Smooth muscle cell (in vitro differentiated cells): ENCODE measurements around the gene STK17A. TPM values are rescaled to one million over a fixed set of nuclear protein-coding genes. Genes with fewer than 3 reads are reported as not detected.
"Not testable (repeated sequence)": the region's sequence is repeated elsewhere in the genome, so short reads cannot be mapped to it uniquely, and the experiment has no call there.

Source experiments
- DNase-seq: peaks from one replicate; lab custom pipeline; 2025; ENCODE audit not compliant: unreplicated experiment; lab: John Stamatoyannopoulos, UW
- H2AFZ ChIP-seq: fragments of 200-600 bp; sonication (generic); 2 replicates; pipeline ENCODE4 v1.6.0; 2016; ENCODE audit warnings: antibody characterized with exemption, low read depth, mild to moderate bottlenecking
- H3F3A ChIP-seq: fragments of 200-600 bp; sonication (generic); 2 replicates; pipeline ENCODE4 v1.6.0; 2017; ENCODE audit warnings: antibody characterized with exemption, low read depth
- H3K27ac ChIP-seq: fragments of 200-600 bp; sonication (generic); 2 replicates; pipeline ENCODE4 v1.5.1; 2016; ENCODE audit warnings: low read depth, mild to moderate bottlenecking
- H3K27me3 ChIP-seq: fragments of 200-600 bp; sonication (generic); 2 replicates; pipeline ENCODE4 v1.6.1; 2016; ENCODE audit warnings: low read depth, mild to moderate bottlenecking
- H3K36me3 ChIP-seq: fragments of 200-600 bp; sonication (generic); 2 replicates; pipeline ENCODE4 v1.5.1; 2016; ENCODE audit warnings: low read depth
- H3K4me1 ChIP-seq: fragments of 200-600 bp; sonication (generic); 2 replicates; pipeline ENCODE4 v1.5.1; 2016; ENCODE audit warnings: low read depth
- H3K4me2 ChIP-seq: fragments of 200-600 bp; sonication (generic); 2 replicates; pipeline ENCODE4 v1.6.0; 2016; ENCODE audit warnings: mild to moderate bottlenecking
- H3K4me3 ChIP-seq: fragments of 200-600 bp; sonication (generic); 2 replicates; pipeline ENCODE4 v1.5.1; 2016; ENCODE audit warnings: mild to moderate bottlenecking
- H3K79me2 ChIP-seq: fragments of 200-600 bp; sonication (generic); 2 replicates; pipeline ENCODE4 v1.6.0; 2016; ENCODE audit warnings: low read depth, mild to moderate bottlenecking
- H3K9ac ChIP-seq: fragments of 200-600 bp; sonication (generic); 2 replicates; pipeline ENCODE4 v1.6.0; 2016; ENCODE audit warnings: low read depth
- H3K9me3 ChIP-seq: fragments of 200-600 bp; sonication (generic); replicated peaks from 2 replicates; pipeline ENCODE4 v1.5.1; 2016; ENCODE audit warnings: low read depth
- H4K20me1 ChIP-seq: fragments of 200-600 bp; sonication (generic); 2 replicates; pipeline ENCODE4 v1.6.0; 2016; ENCODE audit warnings: low read depth
- WGBS: methylation state at CpG from one replicate; pipeline ENCODE4 v1.1.7; 2016; ENCODE audit warnings: low lambda C conversion rate; 5-methylcytosine and 5-hydroxymethylcytosine counted together
- polyA plus RNA-seq: library from polyadenylated mRNA; unstranded; fragments of >200 nt; fragmentation: Nextera tagmentation; extraction: Ambion mirVana; gene quantifications from 2 replicates; pipeline ENCODE4 v1.2.1, GENCODE V29; 2016
- total RNA-seq: library from RNA; depleted of rRNA; stranded (reverse); fragments of >200 nt; gene quantifications from 2 replicates; pipeline ENCODE4 v1.2.3, GENCODE V29; 2014
- TF ChIP-seq, protein P1 (sequence below): fragments of 200-600 bp; sonication (generic); IDR thresholded peaks from 2 replicates; pipeline ENCODE4 v1.5.1; 2017; ENCODE audit warnings: borderline replicate concordance, mild to moderate bottlenecking, antibody characterized with exemption; ENCODE audit not compliant: insufficient read depth, poor library complexity, severe bottlenecking

The STK17A gene
- total and polyA plus RNA-seq, 2 experiments from 2014 or later = 21.0 to 28.2 TPM

DNA sequence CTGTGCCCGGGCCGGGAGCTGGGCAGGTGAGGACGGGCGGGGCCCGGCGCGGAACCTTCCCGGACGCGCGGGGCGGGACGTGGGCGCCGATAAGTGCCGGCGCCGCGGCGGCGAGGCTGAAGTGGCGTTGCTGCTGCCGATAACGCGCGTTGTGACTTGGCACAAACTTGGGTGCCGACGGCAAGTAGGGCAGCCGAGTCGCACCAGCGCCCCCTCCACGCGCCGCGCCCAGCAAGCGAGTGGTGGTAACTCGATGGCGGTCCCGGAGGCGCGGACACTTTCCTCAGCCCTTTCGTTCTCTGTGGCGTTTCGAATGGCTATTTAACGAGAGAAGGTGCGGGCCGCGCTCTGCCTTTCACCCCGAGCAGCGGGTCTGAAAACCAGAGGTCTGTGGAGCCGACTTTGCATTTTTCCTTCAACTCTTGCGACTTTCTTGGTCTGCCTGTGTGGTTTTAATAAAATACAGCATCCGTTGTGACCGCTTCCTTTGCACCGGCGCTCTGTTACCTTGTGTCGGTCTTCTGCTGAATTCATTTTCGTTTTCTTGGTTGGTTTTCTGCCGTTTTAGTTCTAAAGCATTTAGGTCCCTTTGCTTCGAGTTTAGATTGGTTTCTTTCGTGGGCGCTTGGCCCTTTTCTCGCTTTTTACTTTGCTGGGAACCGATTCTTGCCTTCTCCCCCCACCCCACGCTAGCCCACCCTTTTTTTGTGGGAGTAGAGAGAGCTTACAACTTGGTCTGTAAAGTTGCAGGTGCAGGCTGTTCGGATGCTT, 701 bp downstream of the STK17A start:
- H2AFZ ChIP-seq = peak overlapping the region; percentile 88
- no peaks in the 10 kb centered on the region for H3K36me3 ChIP-seq
- no peaks in the 10 kb centered on the region for H3F3A ChIP-seq
- peak overlapping the region; percentile 97 for H3K4me3 ChIP-seq
- H3K79me2 ChIP-seq = peaks cover 44% of the 10 kb centered on the region
- H4K20me1 ChIP-seq = peaks cover 52% of the 10 kb centered on the region
- WGBS = 2% methylated on average over 66 of the region's 66 CpGs
- H3K4me1 ChIP-seq = peaks cover 9% of the 10 kb centered on the region
- H3K27ac ChIP-seq = peak overlapping the region; percentile 76
- peak overlapping the region; percentile 95 for H3K4me2 ChIP-seq
- peak; percentile 45 for DNase-seq
- TF ChIP-seq, protein P1, sequence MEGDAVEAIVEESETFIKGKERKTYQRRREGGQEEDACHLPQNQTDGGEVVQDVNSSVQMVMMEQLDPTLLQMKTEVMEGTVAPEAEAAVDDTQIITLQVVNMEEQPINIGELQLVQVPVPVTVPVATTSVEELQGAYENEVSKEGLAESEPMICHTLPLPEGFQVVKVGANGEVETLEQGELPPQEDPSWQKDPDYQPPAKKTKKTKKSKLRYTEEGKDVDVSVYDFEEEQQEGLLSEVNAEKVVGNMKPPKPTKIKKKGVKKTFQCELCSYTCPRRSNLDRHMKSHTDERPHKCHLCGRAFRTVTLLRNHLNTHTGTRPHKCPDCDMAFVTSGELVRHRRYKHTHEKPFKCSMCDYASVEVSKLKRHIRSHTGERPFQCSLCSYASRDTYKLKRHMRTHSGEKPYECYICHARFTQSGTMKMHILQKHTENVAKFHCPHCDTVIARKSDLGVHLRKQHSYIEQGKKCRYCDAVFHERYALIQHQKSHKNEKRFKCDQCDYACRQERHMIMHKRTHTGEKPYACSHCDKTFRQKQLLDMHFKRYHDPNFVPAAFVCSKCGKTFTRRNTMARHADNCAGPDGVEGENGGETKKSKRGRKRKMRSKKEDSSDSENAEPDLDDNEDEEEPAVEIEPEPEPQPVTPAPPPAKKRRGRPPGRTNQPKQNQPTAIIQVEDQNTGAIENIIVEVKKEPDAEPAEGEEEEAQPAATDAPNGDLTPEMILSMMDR = peak; percentile 5
- no peaks in the 10 kb centered on the region for H3K27me3 ChIP-seq
- no peaks in the 10 kb centered on the region for H3K9me3 ChIP-seq
- peak overlapping the region; percentile 87 for H3K9ac ChIP-seq

DNA sequence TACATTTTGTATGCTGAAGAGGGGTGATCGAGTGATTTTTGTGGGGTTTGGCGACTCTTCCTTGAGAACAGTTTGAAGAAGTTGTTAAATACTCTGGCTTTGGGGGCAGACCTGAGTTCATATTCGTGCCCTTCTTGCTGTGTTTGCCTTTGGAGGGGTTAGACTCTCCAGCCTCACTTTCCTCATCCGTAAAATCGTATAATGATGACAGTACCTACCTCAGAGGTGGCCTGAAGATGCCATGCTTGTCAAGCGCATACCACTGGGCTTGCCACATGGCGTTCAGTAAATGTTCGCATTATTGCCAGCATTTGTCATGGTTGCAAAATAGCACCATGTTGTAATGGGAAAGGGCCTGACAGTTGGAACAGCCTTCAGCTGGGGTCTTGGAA, 1.3 kb downstream of the STK17A start:
- Histone ChIP-seq H3K9me3 (no peaks in the 10 kb centered on the region), H3K27me3 (no peaks in the 10 kb centered on the region), H3F3A (no peaks in the 10 kb centered on the region), H3K9ac (peak overlapping the region; percentile 87), H3K4me1 (peaks cover 9% of the 10 kb centered on the region), H3K27ac (peak overlapping the region; percentile 76), H3K36me3 (no peaks in the 10 kb centered on the region), H2AFZ (peak overlapping the region; percentile 88), H3K79me2 (peaks cover 50% of the 10 kb centered on the region), H3K4me3 (peak overlapping the region; percentile 97), H3K4me2 (peak overlapping the region; percentile 95), H4K20me1 (peaks cover 58% of the 10 kb centered on the region)
- TF ChIP-seq, protein P1 = no peak
- 14% methylated on average over 8 of the region's 8 CpGs for WGBS
- DNase-seq = no peak

DNA sequence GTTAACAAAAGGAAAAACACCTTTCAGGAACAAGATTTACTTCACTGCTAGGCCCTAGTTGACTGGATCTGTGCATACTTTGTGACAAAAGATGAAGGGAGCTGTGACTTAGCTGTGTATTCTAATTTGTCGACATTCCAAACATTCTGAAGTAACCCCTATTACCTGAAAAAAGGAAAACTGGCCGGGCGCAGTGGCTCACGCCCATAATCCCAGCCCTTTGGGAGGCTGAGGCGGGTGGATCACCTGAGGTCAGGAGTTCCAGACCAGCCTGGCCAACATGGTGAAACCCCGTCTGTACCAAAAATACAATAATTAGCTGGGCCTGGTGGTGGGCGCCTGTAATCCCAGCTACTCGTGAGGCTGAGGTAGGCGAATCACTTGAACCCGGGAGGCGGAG, 1.8 kb downstream of the STK17A start:
- not testable (repeated sequence) for H3K9ac ChIP-seq, DNase-seq, H3K36me3 ChIP-seq, H3K27me3 ChIP-seq, H3K4me1 ChIP-seq, H3K9me3 ChIP-seq, H2AFZ ChIP-seq, H3F3A ChIP-seq
- peak overlapping the region; percentile 76 for H3K27ac ChIP-seq
- 76% methylated on average over 11 of the region's 11 CpGs for WGBS
- H3K4me3 ChIP-seq = peak overlapping the region; percentile 97
- H3K4me2 ChIP-seq = peak overlapping the region; percentile 95
- H4K20me1 ChIP-seq = peaks cover 63% of the 10 kb centered on the region
- H3K79me2 ChIP-seq = peaks cover 56% of the 10 kb centered on the region

DNA sequence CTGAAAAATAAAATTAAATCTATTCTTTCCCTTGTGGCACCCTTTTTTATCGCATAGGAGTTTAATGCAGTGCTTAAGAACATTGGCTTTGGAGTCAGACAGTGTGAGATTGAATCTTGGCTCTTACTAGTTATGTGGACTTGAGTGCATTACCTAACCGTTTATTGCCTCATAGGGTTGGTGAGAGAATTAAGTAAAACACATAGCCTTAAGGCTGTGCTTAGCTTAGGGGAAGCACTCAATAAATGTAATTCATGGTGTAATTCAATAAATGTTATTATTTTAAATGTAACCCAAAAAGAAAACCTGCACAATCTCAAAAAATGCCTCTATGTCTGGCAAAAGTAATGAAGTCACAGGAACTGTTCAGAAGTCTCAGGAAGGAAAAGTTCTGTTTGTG, 2.7 kb downstream of the STK17A start:
- Histone ChIP-seq H3K4me2 (peak overlapping the region; percentile 16), H3K27ac (no peak overlapping the region)

More for the DNA sequence above, 2.7 kb downstream of the STK17A start:
- H3F3A ChIP-seq = no peaks in the 10 kb centered on the region
- peaks cover 71% of the 10 kb centered on the region for H4K20me1 ChIP-seq
- peaks cover 9% of the 10 kb centered on the region for H3K4me1 ChIP-seq
- no peak overlapping the region for H3K9ac ChIP-seq
- TF ChIP-seq, protein P1 = no peak
- no peaks in the 10 kb centered on the region for H3K27me3 ChIP-seq
- H2AFZ ChIP-seq = no peak overlapping the region
- no peaks in the 10 kb centered on the region for H3K36me3 ChIP-seq
- H3K9me3 ChIP-seq = no peaks in the 10 kb centered on the region
- no peak for DNase-seq
- no peak overlapping the region for H3K4me3 ChIP-seq
- peaks cover 63% of the 10 kb centered on the region for H3K79me2 ChIP-seq
- WGBS = 80% methylated on average over 2 of the region's 2 CpGs
